HG03378 (cell line): ENCODE measurements around the gene SH3D19.

ENCODE experiments used
- ATAC-seq: cut with Tn5 transposase; IDR thresholded peaks from one replicate; pipeline ENCODE4 v1.9.1; 2021; ENCODE audit warnings: mild to moderate bottlenecking, moderate library complexity; ENCODE audit not compliant: unreplicated experiment

Gene SH3D19, protein sequence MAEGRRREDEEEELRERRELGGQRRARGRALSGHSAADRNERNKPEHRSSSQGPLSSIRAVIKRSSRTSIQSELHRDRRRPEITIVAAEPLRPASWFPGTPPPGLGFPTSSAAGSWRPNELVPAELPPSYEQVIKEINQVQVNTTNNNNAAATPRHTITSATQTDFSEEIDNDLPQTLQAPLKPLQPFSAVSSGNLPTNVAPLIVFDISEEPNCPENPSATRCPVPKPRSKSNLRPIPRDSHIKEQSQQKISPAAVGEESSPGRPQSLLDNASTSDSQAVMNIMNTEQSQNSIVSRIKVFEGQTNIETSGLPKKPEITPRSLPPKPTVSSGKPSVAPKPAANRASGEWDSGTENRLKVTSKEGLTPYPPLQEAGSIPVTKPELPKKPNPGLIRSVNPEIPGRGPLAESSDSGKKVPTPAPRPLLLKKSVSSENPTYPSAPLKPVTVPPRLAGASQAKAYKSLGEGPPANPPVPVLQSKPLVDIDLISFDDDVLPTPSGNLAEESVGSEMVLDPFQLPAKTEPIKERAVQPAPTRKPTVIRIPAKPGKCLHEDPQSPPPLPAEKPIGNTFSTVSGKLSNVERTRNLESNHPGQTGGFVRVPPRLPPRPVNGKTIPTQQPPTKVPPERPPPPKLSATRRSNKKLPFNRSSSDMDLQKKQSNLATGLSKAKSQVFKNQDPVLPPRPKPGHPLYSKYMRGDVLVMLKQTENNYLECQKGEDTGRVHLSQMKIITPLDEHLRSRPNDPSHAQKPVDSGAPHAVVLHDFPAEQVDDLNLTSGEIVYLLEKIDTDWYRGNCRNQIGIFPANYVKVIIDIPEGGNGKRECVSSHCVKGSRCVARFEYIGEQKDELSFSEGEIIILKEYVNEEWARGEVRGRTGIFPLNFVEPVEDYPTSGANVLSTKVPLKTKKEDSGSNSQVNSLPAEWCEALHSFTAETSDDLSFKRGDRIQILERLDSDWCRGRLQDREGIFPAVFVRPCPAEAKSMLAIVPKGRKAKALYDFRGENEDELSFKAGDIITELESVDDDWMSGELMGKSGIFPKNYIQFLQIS

DNA sequence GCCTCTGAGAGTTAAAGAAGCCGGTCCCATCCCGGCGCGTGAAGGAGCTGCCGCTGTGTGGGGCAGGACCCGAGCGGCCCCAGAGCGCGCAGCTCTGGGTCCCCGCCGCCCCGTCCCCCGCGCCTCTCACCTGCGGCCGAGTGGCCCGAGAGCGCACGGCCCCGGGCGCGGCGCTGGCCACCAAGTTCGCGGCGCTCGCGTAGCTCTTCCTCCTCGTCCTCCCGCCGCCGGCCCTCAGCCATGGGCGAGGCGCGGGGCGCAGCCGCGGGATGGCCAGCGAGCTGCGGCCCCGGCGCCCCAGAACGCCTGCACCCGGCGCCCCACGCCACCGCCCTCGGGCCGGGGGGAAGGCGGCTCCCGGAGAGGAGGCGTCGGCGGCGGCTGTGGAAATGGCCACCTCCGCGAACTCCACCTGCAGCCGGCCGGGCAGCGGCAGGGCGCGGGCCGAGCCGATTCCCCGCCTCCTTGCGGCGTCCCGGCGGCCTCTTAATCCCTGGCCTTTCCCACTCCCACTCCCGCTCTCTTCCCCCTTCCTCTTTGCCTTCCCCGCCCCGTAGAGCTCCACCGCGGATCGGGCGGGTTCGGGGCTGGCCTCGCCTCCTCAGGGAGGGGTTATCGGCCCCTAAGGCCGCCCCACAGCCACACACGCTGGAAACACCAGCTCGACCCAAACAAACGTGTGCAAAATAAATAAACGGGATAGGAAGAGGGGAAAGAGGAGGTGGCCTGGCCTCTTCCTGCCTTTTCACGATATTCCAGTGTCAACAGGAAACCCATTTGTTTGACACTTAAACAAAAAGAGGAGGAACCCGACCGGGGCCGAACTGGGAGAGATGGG lies at the start of gene SH3D19:
TSS of gene SH3D19 (minus strand) at position 495 of the 838 bp plus-strand sequence. CDS start at position 242, 253 bp downstream.
- no peak for ATAC-seq

DNA sequence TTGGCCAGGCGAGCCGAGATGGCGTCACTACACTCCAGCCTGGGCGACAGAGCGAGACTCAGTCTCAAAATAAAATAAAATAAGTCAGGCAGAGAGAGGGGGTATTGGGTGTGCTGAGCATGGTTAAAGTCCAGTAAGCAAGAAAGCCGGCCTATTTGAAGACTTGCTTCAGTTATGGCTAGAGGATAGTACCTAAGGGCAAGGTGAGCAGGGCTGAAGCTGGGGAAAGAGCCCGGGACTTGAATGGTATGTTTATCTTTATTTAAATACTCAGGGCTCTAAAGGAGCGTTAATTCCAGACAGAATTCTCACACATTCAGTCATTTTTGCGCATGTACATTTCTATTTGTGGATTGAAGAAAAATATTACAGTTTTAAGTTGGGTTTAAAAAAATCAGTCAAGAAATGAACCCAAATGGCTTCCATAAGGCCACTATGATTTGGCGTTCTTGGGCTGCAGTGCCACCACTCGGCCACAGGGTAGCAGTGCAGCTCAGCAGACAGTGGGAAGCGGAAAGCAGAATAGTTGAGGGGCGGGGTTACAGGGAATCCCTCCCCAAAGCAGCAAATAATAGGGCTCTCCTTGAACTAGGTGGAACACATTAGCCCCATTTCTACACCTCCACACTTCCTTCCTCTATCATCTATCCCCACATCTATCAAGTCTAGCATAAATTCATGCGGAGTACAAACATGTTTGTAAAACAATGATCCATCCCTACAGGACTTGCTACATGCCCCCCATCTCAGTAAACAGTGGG lies 37.2 kb upstream of the SH3D19 start:
- peak; percentile 96 for ATAC-seq

DNA sequence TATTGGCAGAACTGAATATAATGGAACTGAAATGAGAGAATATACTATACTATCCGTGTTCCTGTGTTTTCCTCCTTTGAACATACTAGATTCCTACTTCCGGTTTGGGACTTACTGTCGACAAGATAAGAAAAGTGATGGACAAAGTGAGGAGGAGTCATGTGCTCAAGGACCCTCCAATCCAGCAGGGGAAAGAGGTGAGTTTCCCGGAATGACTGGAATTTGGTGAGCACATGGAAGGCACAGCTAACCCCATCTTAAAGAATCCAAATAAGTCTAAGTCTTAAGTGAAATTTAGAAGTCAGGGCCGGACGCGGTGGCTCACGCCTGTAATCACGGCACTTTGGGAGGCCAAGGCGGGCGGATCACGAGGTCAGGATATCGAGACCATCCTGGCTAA lies 36.6 kb upstream of the SH3D19 start:
- ATAC-seq = no peak

DNA sequence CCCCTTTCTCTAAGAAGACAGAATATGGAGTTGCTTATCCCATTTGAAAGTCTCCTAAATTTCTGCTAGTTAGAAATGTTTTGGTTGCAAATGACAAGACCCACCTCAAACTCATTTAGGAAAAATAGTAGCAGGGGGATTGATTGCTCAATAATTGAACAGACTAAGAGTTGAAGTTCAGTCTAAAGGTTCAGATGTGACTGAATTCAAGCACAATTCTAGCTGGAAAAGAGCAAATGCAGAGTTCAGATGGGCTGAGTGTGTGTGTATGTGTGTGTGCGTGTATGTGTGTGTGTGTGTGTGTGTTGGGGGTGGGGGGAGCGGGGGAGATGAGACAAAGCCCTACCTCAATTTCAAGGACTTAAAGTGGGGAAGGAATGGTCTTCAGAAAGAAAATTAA lies 35.7 kb upstream of the SH3D19 start:
- ATAC-seq = no peak

DNA sequence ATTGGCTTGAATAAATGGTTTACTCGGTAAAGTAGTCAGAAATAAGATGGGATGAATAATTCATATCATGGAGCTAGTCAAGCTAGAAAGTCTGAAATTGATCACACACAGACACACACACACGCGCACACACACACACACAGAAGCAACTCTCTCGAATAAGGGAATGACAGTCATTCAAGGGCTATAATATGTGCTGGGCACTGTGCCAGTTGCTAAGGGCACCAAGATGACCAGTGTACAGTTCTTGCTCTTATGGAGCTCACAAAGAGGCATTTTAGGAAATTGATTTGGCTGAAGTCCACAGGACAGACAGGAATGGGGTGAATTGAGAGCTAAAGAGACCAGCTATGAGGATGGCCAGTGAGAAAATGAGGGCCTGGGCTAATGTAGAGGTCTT lies 34.2 kb upstream of the SH3D19 start:
- ATAC-seq = no peak

DNA sequence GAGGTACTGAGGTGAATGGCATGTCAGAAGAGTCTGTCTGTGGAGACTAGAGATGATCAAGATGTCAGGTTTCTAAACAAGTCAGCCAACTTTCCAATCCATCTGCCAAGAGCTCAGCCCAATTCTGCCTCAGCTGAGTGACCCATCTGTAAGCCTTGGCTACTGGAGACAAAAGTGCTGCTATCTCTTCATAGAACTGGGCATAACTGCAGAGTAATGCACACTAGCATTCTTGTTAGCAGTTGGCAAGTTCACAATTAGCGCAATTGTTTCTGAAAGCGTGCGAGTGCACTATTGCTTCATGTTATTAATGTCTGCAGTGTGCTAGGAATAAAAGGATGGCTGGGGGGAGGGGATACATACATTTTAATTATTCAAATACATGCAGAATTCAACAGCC lies 32.9 kb upstream of the SH3D19 start:
- ATAC-seq = no peak

DNA sequence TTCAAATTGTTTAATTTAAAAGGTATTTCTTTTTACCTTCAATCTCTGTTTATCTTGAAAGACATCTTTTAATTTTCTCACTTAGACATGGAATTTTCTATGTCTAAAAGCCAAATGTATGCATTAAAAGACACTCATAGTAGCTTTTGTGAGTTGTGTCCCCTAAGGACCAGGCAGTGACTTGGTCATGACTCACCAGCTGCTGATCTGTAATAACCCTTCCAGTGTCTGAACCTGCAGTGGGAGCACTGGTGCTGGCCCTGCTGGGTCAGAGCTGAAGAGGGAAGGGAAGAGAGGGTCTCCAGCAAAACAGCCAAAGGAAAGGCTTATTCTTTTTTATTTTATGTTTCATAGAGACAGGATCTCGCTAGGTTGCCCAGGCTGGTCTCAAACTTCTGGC lies 31.1 kb upstream of the SH3D19 start:
- no peak for ATAC-seq

DNA sequence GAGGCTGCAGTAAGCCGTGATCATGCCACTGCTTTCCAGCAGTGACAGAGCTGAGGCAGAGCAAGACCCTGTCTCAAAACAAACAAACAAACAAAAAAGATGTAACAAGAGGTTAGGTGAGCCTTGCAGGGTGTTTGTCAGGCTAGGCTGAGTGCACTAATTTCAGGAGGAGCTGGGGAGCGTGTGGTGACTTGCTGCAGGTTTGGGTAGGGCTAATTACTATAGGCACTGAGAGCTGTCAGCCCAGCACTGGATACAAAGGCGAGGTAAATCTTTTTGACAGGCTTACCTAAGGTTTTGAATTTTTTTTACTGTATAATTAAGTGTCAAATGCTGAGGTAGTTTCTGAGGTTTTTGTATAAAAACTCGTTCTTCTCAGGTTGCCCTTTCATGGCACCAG lies 29.8 kb upstream of the SH3D19 start:
- ATAC-seq = no peak

DNA sequence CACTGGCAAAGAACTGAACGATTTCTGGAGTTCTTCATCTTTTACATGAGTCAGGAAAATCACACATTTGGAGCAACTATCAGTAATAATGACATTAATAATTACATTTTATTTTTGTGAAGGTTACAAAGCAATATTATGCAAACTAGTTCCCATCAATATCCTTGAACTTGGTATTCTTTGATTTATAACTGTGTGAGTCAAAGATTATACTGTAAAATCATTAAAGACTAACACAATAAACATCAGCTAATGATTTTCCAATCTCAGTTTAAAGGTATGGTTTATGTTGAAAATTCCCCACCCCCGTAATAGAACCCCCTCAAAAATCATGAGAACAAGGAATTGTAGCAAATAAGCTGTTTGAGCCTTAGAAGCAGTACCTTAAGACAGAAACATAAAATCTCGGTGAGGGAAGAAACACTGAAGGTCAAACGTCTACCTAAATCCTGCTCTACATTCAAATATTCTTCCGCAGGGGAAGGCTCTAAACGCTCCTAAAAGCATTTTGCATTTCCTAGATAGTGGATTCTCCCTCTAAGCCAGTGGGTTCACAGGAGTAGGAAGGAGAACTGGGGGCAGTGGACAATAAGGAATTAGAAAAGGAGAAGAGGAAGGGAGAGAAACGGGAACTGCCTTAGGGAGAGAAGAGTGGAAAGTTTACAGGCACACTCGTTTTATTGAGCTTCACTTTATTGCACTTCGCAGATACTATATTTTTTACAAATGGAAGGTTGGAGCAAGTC lies 22.3 kb upstream of the SH3D19 start:
- no peak for ATAC-seq

DNA sequence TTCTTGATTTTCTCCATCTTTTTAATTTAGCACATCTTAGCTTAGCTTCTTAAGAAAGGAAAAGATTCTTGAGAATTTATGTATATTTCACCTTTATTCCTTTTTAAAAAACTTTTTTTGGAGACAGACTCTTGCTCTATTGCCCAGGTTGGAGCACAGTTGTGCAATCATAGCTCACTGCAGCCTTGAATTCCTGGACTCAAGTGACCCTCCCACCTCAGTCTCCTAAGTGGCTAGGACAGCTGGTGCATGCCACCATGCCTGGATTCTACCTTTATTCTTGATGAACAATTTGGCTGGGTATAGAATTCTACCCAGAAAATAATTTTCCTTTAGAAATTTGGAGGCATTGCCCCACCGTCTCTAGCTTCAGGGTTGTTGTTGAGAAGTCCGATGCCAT lies 19.5 kb upstream of the SH3D19 start:
- no peak for ATAC-seq

DNA sequence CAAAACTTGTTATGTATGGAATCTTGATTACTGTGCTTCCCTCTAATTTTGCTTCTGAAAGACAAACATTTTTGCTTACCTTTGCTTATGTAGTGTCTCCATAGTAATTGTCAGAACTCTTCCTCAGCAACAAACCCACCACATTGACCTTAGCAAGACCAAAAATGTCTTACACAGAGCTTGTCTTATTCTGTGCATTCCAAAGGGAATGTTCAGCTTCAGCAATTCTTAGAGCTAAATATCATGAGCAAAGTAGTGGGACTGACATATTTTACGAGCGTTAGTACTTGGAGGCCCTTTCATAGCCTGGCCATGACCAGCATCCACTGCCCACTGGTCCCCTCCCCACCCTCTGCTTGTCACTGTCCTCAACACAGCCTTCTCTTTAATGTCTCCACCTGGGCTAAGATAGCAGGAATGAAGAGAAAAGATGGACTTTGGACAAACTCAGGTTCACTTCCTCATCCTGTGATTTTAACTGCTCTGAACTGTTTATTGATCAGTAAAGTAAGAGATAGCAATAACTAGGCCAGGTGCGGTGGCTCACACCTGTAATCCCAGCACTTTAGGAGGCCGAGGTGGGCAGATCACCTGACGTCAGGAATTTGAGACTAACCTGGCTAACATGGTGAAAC lies 15.5 kb upstream of the SH3D19 start:
- no peak for ATAC-seq

DNA sequence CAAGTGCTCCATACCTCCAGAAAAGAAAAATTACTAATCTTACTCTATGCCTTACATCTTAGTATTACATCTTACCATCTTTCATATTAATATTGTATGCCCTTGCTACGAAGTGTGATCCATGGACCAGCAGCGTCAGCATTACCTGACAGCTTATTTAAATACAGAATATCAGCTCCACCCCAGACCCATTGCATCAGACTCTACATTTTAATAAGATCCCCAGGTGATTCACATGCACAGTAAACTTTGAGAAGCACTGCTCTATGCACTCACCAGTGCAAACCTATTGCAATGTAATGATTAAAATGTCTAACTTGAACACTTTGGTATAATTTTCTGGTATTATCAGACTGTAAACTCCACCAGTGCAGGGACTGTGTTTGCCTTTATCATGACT lies 14.1 kb upstream of the SH3D19 start:
- ATAC-seq = no peak

DNA sequence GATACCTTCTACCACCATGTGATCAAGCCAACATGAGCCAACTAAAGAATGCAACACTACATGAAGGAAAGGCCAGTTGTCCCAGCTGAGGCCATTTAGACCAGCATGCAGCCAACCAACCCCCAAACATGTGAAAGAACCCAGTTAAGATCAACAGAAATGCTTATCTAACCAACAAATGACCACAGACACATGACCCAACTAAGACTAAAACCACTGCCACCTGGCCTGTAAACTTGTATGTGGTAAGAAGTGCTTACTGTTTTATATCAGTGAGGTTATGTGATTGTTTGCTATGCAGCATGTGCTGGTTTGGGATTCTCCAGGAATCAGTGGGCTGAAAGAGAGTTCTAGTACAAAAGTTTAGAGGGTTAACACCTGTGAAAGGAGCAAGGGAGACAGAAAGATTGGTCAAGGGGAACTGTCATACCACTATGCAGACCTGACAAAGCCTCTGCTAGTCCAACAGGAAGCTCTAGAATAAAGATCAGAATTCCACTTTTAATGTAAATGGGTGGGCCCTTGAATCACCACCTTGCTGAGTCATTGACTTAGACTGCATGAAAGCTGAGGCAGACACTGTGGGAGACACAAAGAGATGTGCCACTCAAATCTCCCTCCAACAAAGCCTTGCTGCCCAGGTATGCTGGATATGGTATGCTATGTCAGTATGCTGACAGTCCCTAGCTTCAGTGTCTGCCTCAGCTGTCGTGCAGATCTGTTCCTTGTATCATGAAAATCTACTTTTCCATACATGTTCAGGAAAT lies 6.1 kb upstream of the SH3D19 start:
- no peak for ATAC-seq

DNA sequence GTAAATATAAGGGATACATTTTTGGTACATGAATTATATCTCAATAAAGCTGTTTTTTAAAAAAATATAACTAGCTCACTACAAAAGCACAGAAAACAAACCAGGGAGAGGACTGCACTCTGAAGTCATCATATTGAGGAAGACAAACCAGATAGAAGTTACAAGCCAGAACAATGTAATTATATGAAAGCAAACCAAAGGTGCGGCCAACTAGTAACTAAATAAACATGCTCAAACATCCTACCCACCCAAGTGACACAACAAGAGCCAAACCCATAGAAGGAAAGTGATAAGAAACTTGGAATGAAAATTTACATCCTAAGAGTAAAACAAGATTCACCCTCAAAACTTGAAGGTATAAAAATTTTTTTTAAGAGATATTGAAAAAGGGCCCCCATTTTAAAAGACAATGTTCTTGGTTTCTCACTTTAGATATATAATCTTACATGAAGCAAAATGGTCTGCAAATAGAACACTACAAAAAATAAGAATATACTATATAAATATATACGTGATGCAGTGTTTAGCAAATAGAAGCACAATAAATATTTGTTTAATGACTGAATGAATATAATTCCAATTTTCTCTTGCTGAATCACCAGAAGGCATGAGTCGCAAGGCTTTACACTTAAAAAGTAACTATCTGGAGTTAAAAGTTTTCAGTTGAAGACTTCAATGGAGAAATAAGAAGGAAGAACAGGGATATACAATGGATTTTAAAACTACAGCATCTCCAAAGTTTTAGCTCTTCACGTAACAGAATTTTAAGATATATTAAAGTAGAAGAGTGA lies 4.0 kb upstream of the SH3D19 start:
- no peak for ATAC-seq

DNA sequence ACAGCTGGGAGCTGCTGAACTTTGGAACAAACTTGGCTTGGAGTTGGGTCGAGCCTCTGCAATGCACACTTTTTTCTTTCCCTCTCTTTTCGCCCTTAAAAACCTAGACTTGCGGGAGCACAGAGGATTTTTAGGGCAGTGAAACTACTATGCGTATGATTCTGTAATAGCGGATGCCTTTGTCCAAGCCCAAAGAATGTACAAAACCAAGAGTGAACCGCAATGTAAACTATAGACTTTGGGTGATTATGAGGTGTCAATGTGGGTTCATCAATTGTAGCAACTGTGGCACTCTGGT lies 493 bp upstream of the SH3D19 start:
- ATAC-seq = no peak

DNA sequence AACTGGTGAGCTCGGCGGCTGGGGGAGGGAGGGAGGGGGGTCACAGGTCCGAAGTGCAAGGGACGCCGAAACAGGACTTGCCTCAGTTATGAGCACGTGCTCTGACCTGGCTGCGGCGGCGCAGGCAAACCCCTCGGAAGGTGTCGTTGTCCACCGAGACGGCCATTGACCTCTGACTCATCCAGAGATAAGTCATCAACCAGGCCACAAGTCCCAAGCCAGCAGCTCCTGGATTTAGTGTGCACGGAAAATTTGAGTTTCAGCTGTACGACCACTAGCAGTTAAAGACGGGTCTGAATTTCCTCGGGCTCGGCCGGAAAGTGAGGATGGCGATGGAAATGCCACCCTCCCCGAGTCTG lies 674 bp downstream of the SH3D19 start:
- ATAC-seq = no peak

DNA sequence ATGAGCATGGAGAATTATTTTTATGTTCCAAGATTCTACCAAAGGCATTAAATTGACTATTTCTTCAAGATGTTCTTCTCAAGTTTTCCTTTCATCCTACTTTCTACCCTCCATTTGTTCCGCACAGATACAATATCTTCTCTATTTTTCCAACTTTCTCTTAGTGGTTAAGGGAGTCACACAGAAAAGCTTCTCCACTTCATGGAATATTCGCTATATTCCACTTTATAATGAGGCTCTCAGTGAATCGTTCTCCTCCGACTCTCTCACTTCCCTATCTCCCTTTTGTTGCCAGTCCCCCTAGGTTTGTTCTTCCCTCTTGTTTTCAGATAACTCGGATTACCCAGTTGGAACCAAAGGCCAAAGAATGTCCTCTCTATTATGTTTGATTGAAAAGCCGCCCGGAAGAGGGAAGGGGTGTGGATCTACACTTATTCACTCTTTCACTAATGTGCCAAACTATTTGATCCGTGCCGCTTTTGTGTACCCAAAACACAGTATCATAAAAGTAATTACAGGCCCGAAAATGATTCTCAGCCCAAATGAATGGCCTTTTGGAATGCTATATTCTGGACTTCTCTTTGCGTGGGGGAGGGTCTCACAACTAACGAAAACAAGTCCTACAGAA lies 1.2 kb downstream of the SH3D19 start:
- no peak for ATAC-seq
